BJ (cell line): ENCODE results near the gene LDLRAD3. TPM values are rescaled to one million over a fixed set of nuclear protein-coding genes. Genes with fewer than 3 reads are reported as not detected.
A peak's percentile ranks its signal among the peaks of the same experiment; 100 is the strongest.

ENCODE experiments used
- CTCF ChIA-PET: fragments of 350-600 bp; formaldehyde crosslinking; extraction: SDS; loops from one replicate; lab custom pipeline; 2021; ENCODE audit warnings: antibody characterized with exemption, inconsistent platforms; lab: Yijun Ruan, JAX
- POLR2A ChIA-PET: fragments of 300-600 bp; sonication (Branson Sonifier 250); formaldehyde crosslinking; extraction: SDS; loops from one replicate; lab custom pipeline; 2021; ENCODE audit warnings: antibody characterized with exemption; lab: Charles Lee
- DNase-seq: peaks from one replicate; pipeline ENCODE4 v3.0.0-alpha.2; 2011; ENCODE audit warnings: low read depth
- H3K27me3 ChIP-seq: 2 replicates; pipeline ENCODE4 v1.6.0; 2011; ENCODE audit warnings: low read length; ENCODE audit not compliant: control insufficient read depth, insufficient read depth
- H3K36me3 ChIP-seq: 2 replicates; pipeline ENCODE4 v1.5.1; 2011; ENCODE audit warnings: low read length; ENCODE audit not compliant: control insufficient read depth, insufficient read depth
- H3K4me3 ChIP-seq: 2 replicates; pipeline ENCODE4 v1.5.1; 2011; ENCODE audit warnings: low read depth, mild to moderate bottlenecking, control low read depth, low read length
- CTCF ChIP-seq: IDR thresholded peaks from 2 replicates; pipeline ENCODE4 v1.5.1; 2011; ENCODE audit warnings: low read depth, mild to moderate bottlenecking, control low read depth, inconsistent platforms, low read length, moderate library complexity; ENCODE audit not compliant: insufficient read depth
- polyA plus RNA-seq: library from polyadenylated mRNA; depleted of rRNA; stranded (reverse); fragments of >200 nt; gene quantifications from 2 replicates; pipeline ENCODE4 v1.2.3, GENCODE V29; 2011

The LDLRAD3 gene
- polyA plus RNA-seq, 1 experiment = 3.5 TPM

- no peak for DNase-seq
- H3K4me3 ChIP-seq = no peak overlapping the region
- no peak for TF ChIP-seq CTCF
- CTCF ChIA-PET = no interaction called here
- no peaks in the 10 kb centered on the region for H3K27me3 ChIP-seq
- POLR2A ChIA-PET = no interaction called here
- no peaks in the 10 kb centered on the region for H3K36me3 ChIP-seq
Observed at GRCh38 chr11:36008584-36008983, 64.7 kb downstream of the LDLRAD3 start.

- no peak for TF ChIP-seq CTCF
- ChIA-PET POLR2A (no interaction called here), CTCF (no interaction called here)
- no peaks in the 10 kb centered on the region for H3K36me3 ChIP-seq
- peak; percentile 37 for DNase-seq
- no peak overlapping the region for H3K4me3 ChIP-seq
- no peaks in the 10 kb centered on the region for H3K27me3 ChIP-seq
Observed at GRCh38 chr11:36009473-36009872, 65.6 kb downstream of the LDLRAD3 start.

GRCh38 chr11:36010010-36010740, 66.3 kb downstream of the LDLRAD3 start:
- no peak for DNase-seq
- Histone ChIP-seq H3K4me3 (no peak overlapping the region), H3K36me3 (no peaks in the 10 kb centered on the region), H3K27me3 (no peaks in the 10 kb centered on the region)
- POLR2A ChIA-PET = no interaction called here
- CTCF ChIA-PET = interaction anchor here (0.6 kb wide), 2 partner anchors 188 to 347 kb away, joined by 3 to 6 read pairs; no protein-coding TSS in a partner anchor
- TF ChIP-seq CTCF = no peak

GRCh38 chr11:36011574-36011973, 67.7 kb downstream of the LDLRAD3 start:
- no peak for TF ChIP-seq CTCF
- H3K4me3 ChIP-seq = no peak overlapping the region
- H3K36me3 ChIP-seq = no peaks in the 10 kb centered on the region
- CTCF ChIA-PET = interaction anchor here (1.7 kb wide), 1 partner anchor 12 kb away, joined by 5 read pairs; no protein-coding TSS in a partner anchor
- POLR2A ChIA-PET = no interaction called here
- H3K27me3 ChIP-seq = no peaks in the 10 kb centered on the region
- no peak for DNase-seq

- H3K36me3 ChIP-seq = no peaks in the 10 kb centered on the region
- no peak overlapping the region for H3K4me3 ChIP-seq
- CTCF ChIA-PET = interaction anchor here (1.7 kb wide), 1 partner anchor 11 kb away, joined by 5 read pairs; no protein-coding TSS in a partner anchor
- DNase-seq = no peak
- no peak for TF ChIP-seq CTCF
- H3K27me3 ChIP-seq = no peaks in the 10 kb centered on the region
- POLR2A ChIA-PET = no interaction called here
Observed at GRCh38 chr11:36012455-36012854, 68.6 kb downstream of the LDLRAD3 start.
